ENCODE measurements around the gene FLT3.

The FLT3 gene

DNA sequence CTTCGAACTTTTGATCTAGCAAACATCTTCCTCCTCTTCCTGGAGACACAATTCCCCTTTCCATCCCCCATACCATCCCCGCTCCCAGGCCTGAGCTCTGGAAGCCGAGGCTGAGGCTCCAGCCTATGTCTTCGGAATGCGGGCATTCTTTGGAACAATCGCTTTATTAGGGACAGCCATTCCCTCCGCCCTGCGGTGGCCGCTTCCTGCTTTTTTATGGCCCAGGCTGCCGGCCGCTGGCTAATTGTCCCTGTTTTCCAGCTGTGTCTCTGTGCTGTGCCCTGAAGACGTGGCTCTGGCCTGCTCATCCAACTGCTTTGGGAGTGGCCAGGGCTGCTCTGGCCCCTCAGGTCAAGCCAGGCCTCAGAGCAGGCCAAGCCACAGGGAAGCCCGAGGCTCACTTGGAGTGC is 129.1 kb downstream of the FLT3 start:
- no peak for TF ChIP-seq CTCF (IDR thresholded peaks at IDR 0.05; ENCODE audit: low read depth, low read length)

GRCh38 chr13:27970382-27971235 is 129.8 kb downstream of the FLT3 start:
- DNase-seq (ENCODE audit: extremely low read depth, low read depth): no peak

More for the DNA sequence above, 129.1 kb downstream of the FLT3 start:
- no peak for DNase-seq (ENCODE audit: extremely low read depth, low read depth)

GRCh38 chr13:27969866-27970229 is 130.5 kb downstream of the FLT3 start:
- no peak for TF ChIP-seq CTCF (IDR thresholded peaks at IDR 0.05; ENCODE audit: low read depth, low read length)
- no peak for DNase-seq (ENCODE audit: extremely low read depth, low read depth)

More at GRCh38 chr13:27970382-27971235, 129.8 kb downstream of the FLT3 start:
- TF ChIP-seq CTCF (IDR thresholded peaks at IDR 0.05; ENCODE audit: low read depth, low read length): no peak

DNA sequence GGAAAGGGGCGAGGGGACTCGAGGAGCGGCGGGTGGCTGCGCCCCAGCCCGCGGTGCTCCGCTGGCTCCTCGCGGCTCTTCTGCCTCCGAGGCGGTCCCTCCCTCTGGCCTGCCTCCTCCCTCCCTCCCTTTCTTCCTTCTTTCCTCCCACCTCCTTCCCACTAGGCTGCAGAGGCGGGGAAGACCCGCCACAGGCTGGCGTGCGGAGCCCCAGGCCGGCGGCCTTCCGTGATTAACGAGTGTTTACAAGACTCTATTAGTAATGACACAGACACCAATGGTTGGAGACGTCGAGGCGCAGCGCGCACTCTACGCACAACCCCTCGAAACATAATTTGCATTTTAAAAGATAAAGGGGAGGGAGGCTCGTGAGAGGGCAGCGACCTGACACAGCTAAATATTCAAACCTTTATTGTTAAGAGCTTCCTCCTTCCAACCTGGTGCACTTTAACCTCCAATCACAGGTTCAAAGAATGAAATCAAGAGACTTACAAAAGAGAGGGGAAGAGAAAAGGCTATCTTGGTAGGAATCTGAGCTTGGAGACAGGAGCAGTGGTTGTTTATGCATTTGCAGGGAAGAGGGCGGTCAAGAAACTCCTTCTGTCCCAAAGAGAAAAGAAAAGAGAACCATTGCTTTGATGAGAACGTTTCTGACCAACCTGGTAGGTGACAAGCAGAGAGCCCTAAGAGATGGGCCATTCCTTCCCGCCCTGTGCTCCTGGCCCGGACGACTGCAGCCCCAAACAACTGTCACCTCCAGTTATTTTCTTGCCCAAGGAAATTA is 131.1 kb downstream of the FLT3 start, which contains the start of gene CDX2:
CDX2 (minus strand) TSS at position 234 of the 784 bp plus-strand sequence. CDS start 309 bp downstream, outside the sequence.
- DNase-seq (ENCODE audit: extremely low read depth, low read depth): no peak
- no peak for TF ChIP-seq CTCF (IDR thresholded peaks at IDR 0.05; ENCODE audit: low read depth, low read length)

DNA sequence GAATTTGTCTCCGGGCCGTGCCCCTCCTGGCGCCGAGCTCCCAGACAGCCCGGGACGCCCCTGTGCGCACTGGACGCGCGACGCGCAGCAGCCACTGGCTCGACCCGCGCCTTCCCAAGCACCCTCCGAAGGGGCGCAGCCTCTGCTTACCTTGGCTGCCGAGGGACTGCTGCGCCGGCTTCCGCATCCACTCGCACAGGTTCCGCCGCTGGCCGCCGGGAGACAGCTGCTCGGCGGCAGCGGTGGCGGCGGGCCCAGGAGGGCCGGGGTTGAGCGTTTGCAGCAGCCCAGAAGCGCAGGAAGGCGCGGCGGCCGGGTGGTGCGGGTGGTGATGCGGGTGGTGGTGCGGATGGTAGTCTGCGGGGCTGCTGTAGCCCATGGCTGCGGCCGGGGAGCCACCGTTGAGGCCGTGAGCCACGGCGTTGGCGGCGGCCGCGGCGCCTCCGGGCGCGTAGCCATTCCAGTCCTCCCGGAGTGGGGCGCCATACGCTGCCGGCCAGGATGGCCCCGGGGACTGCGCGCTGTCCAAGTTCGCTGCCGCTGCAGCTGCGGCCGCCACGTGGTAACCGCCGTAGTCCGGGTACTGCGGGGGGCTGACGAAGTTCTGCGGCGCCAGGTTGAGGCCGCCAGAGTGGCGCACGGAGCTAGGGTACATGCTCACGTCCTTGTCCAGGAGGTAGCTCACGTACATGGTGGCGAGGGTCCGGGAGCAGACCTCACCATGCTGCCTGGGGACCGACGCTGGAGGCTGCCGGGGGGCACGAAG is 131.9 kb downstream of the FLT3 start:
- TF ChIP-seq CTCF (IDR thresholded peaks at IDR 0.05; ENCODE audit: low read depth, low read length): no peak
- no peak for DNase-seq (ENCODE audit: extremely low read depth, low read depth)

- DNase-seq (ENCODE audit: extremely low read depth, low read depth): no peak
- no peak for TF ChIP-seq CTCF (IDR thresholded peaks at IDR 0.05; ENCODE audit: low read depth, low read length)
Measured at GRCh38 chr13:27967736-27968315, 132.6 kb downstream of the FLT3 start.

All from AG09319 (cell line).